ENCODE data around the gene ZNF678. TPM values are rescaled to one million over a fixed set of nuclear protein-coding genes. Genes with fewer than 3 reads are reported as not detected.
A peak's percentile ranks its signal among the peaks of the same experiment; 100 is the strongest.
"Not testable (repeated sequence)": the region's sequence is repeated elsewhere in the genome, so short reads cannot be mapped to it uniquely, and the experiment has no call there.

The ZNF678 gene
- total and polyA plus RNA-seq, 9 donors, result 4.3 to 17.3 (median 8.5) TPM

DNA sequence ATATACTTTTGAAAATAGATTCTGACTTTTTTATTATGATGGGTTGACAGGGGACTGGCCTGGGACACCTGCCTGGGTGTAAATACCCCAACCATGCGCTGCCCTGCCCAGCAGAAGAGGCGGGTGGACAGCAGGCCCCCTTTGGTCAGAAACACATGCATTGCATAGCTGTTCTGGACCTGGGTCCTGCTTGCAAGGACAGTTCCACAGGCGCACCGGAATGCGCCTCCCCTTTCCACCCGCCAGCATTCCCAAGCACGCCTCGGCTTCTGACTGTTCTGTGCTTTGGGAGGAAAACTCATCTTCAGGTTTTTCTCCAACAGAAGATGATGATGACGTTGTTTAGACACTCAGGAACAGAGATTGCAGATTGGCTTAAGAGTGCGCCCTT is 428 bp upstream of the ZNF678 start:
- no peaks in the 10 kb centered on the region for H3K9me3 ChIP-seq (replicated peaks; ENCODE audit: control insufficient read depth, low read depth, low read length)
- H3K4me3 ChIP-seq (ENCODE audit: low read length), result no peak overlapping the region
- no peak for DNase-seq
- peak overlapping the region; percentile 98 for H3K27ac ChIP-seq (ENCODE audit: low read length)
- H3K27me3 ChIP-seq (ENCODE audit: control insufficient read depth, insufficient read depth, low read length), result peaks cover 43% of the 10 kb centered on the region
- H3K36me3 ChIP-seq (ENCODE audit: control insufficient read depth, insufficient read depth, low read length), result no peaks in the 10 kb centered on the region
- H3K4me1 ChIP-seq (ENCODE audit: control insufficient read depth, insufficient read depth, low read length), result peaks cover 5% of the 10 kb centered on the region
- WGBS (ENCODE audit: insufficient coverage), result 95% methylated on average over 6 of the region's 10 CpGs

- Histone ChIP-seq H3K27ac (ENCODE audit: low read length) (no peak overlapping the region), H3K9me3 (replicated peaks; ENCODE audit: control insufficient read depth, low read depth, low read length) (no peaks in the 10 kb centered on the region), H3K36me3 (ENCODE audit: control insufficient read depth, insufficient read depth, low read length) (no peaks in the 10 kb centered on the region), H3K27me3 (ENCODE audit: control insufficient read depth, insufficient read depth, low read length) (peaks cover 1% of the 10 kb centered on the region), H3K4me1 (ENCODE audit: control insufficient read depth, insufficient read depth, low read length) (peaks cover 2% of the 10 kb centered on the region), H3K4me3 (ENCODE audit: low read length) (no peak overlapping the region)
- 100% methylated on average over 2 of the region's 4 CpGs for WGBS (ENCODE audit: insufficient coverage)
- DNase-seq, result no peak
Measured at GRCh38 chr1:227567256-227567655, 3.9 kb downstream of the ZNF678 start.

- peaks cover 2% of the 10 kb centered on the region for H3K4me1 ChIP-seq (ENCODE audit: control insufficient read depth, insufficient read depth, low read length)
- H3K27ac ChIP-seq (ENCODE audit: low read length), result no peak overlapping the region
- 97% methylated on average over 3 of the region's 3 CpGs for WGBS (ENCODE audit: insufficient coverage)
- no peaks in the 10 kb centered on the region for H3K9me3 ChIP-seq (replicated peaks; ENCODE audit: control insufficient read depth, low read depth, low read length)
- H3K4me3 ChIP-seq (ENCODE audit: low read length), result no peak overlapping the region
- H3K27me3 ChIP-seq (ENCODE audit: control insufficient read depth, insufficient read depth, low read length), result no peaks in the 10 kb centered on the region
- H3K36me3 ChIP-seq (ENCODE audit: control insufficient read depth, insufficient read depth, low read length), result no peaks in the 10 kb centered on the region
- no peak for DNase-seq
Measured at GRCh38 chr1:227568593-227568992, 5.2 kb downstream of the ZNF678 start.

DNA sequence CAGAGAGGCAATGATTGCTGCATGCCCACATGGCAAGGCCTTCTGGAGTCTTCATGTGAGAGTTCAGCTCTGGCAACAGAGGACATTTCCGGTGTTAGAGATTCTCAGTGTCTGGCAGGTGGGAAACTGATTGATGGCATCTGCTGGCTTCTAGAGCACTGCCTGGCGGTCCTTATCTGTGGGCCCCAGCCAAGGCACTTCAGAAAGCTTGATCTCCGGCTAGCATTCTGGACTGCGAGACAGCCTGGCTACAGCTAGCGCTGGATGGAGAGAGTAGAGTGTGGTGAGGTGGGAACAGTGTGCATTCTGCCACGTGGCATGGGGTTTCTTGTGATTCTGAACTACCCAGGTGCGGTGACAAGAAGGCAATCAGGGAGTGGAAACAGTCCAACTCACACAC is 9.4 kb downstream of the ZNF678 start:
- Histone ChIP-seq H3K4me1 (ENCODE audit: control insufficient read depth, insufficient read depth, low read length) (no peaks in the 10 kb centered on the region), H3K27me3 (ENCODE audit: control insufficient read depth, insufficient read depth, low read length) (no peaks in the 10 kb centered on the region), H3K27ac (ENCODE audit: low read length) (no peak overlapping the region), H3K36me3 (ENCODE audit: control insufficient read depth, insufficient read depth, low read length) (no peaks in the 10 kb centered on the region), H3K9me3 (replicated peaks; ENCODE audit: control insufficient read depth, low read depth, low read length) (peaks cover 14% of the 10 kb centered on the region), H3K4me3 (ENCODE audit: low read length) (no peak overlapping the region)
- WGBS (ENCODE audit: insufficient coverage), result 88% methylated on average over 4 of the region's 7 CpGs
- no peak for DNase-seq

GRCh38 chr1:227574926-227575325 is 11.6 kb downstream of the ZNF678 start:
- WGBS (ENCODE audit: insufficient coverage), result no CpG with 5 or more reads among the region's 1 CpG
- no peaks in the 10 kb centered on the region for H3K36me3 ChIP-seq (ENCODE audit: control insufficient read depth, insufficient read depth, low read length)
- DNase-seq, result no peak
- no peak overlapping the region for H3K4me3 ChIP-seq (ENCODE audit: low read length)
- no peaks in the 10 kb centered on the region for H3K4me1 ChIP-seq (ENCODE audit: control insufficient read depth, insufficient read depth, low read length)
- no peak overlapping the region for H3K27ac ChIP-seq (ENCODE audit: low read length)
- H3K9me3 ChIP-seq (replicated peaks; ENCODE audit: control insufficient read depth, low read depth, low read length), result peaks cover 22% of the 10 kb centered on the region
- no peaks in the 10 kb centered on the region for H3K27me3 ChIP-seq (ENCODE audit: control insufficient read depth, insufficient read depth, low read length)

DNA sequence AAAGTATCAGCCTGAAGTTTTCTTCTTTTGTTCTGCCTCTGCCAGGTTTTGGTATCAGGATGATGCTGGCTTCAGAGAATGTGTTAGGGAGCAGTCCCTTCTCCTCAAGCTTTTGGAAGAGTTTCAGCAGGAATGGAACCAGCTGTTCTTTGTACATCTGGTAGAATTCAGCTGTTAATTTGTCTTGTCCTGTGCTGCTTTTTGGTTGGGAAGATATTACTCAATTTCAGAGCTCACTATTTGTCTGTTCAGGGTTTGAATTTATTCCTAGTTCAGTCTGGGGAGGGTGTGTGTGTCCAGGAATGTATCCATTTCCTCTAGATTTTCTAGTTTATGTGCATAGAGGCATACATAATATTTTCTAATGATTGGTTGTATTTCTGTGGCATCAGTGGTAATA is 12.8 kb downstream of the ZNF678 start:
- no peaks in the 10 kb centered on the region for H3K36me3 ChIP-seq (ENCODE audit: control insufficient read depth, insufficient read depth, low read length)
- peaks cover 22% of the 10 kb centered on the region for H3K9me3 ChIP-seq (replicated peaks; ENCODE audit: control insufficient read depth, low read depth, low read length)
- H3K27me3 ChIP-seq (ENCODE audit: control insufficient read depth, insufficient read depth, low read length), result no peaks in the 10 kb centered on the region
- no peak overlapping the region for H3K4me3 ChIP-seq (ENCODE audit: low read length)
- no peaks in the 10 kb centered on the region for H3K4me1 ChIP-seq (ENCODE audit: control insufficient read depth, insufficient read depth, low read length)
- peak; percentile 63 for DNase-seq
- no peak overlapping the region for H3K27ac ChIP-seq (ENCODE audit: low read length)

- Histone ChIP-seq H3K4me3 (ENCODE audit: low read length) (no peak overlapping the region), H3K27ac (ENCODE audit: low read length) (no peak overlapping the region), H3K9me3 (replicated peaks; ENCODE audit: control insufficient read depth, low read depth, low read length) (peaks cover 22% of the 10 kb centered on the region), H3K4me1 (ENCODE audit: control insufficient read depth, insufficient read depth, low read length) (no peaks in the 10 kb centered on the region), H3K36me3 (ENCODE audit: control insufficient read depth, insufficient read depth, low read length) (no peaks in the 10 kb centered on the region), H3K27me3 (ENCODE audit: control insufficient read depth, insufficient read depth, low read length) (no peaks in the 10 kb centered on the region)
- DNase-seq, result no peak
Measured at GRCh38 chr1:227577500-227577899, 14.1 kb downstream of the ZNF678 start.

DNA sequence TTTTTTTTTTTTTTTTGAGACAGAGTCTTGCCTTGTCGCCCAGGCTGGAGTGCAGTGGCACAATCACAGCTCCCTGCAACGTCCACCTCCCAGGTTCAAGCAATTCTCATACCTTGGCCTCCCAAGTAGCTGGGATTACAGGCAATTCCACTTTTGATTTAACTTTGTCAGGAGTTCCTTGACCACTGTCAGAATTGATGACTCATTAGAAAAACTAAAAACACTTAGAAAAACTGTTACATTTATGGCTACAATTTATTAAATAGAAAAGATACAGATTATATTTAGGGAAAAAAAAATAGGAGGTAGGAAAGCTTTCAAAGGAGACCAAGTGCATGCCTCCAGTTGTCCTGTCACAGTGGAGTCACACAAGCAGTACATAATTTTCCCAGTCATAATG is 20.0 kb downstream of the ZNF678 start:
- Histone ChIP-seq H3K4me3 (ENCODE audit: low read length) (no peak overlapping the region), H3K27me3 (ENCODE audit: control insufficient read depth, insufficient read depth, low read length) (no peaks in the 10 kb centered on the region), H3K27ac (ENCODE audit: low read length) (no peak overlapping the region), H3K4me1 (ENCODE audit: control insufficient read depth, insufficient read depth, low read length) (no peaks in the 10 kb centered on the region), H3K9me3 (replicated peaks; ENCODE audit: control insufficient read depth, low read depth, low read length) (peaks cover 20% of the 10 kb centered on the region), H3K36me3 (ENCODE audit: control insufficient read depth, insufficient read depth, low read length) (peaks cover 5% of the 10 kb centered on the region)
- DNase-seq, result no peak
- WGBS (ENCODE audit: insufficient coverage), result 100% methylated on average over 1 of the region's 2 CpGs

DNA sequence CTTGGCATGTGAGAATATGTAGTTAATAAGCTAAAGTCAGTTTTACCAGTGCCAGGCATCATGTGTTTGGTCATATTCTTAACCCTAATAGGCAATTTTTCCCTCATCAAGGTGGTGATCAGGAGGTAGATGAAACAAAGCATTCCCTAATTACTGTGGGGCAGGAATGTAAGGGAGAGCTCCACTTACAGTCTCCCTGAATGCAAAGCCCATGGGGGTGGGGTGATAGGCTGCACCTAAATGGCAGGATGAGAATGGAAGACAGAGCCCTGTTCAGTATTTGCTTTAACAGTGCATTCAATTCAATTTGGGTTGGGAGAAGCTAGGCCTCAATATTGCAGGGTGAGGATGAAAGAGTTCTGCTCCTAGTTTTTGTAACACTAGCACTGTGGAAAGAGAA is 23.4 kb downstream of the ZNF678 start:
- no peak for DNase-seq
- Histone ChIP-seq H3K36me3 (ENCODE audit: control insufficient read depth, insufficient read depth, low read length) (peaks cover 5% of the 10 kb centered on the region), H3K4me3 (ENCODE audit: low read length) (no peak overlapping the region), H3K4me1 (ENCODE audit: control insufficient read depth, insufficient read depth, low read length) (no peaks in the 10 kb centered on the region), H3K9me3 (replicated peaks; ENCODE audit: control insufficient read depth, low read depth, low read length) (peaks cover 30% of the 10 kb centered on the region), H3K27me3 (ENCODE audit: control insufficient read depth, insufficient read depth, low read length) (no peaks in the 10 kb centered on the region), H3K27ac (ENCODE audit: low read length) (no peak overlapping the region)

DNA sequence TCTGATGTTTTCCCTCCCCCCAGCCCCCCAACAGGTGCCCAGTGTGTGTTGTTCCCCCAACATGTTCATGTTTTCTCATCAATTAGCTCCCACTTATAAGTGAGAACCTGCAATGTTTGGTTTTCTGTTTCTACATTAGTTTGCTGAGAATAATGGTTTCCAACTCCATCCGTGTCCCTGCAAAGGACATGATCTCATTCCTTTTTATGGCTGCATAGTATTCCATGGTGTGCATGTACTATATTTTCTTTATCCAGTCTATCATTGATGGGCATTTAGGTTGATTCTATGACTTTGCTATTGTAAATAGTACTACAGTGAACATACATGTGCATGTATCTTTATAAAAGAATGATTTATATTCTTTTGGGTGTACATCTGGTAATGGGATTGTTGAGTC is 24.6 kb downstream of the ZNF678 start:
- WGBS (ENCODE audit: insufficient coverage), result no CpG with 5 or more reads among the region's 1 CpG
- H3K4me3 ChIP-seq (ENCODE audit: low read length), result no peak overlapping the region
- H3K27me3 ChIP-seq (ENCODE audit: control insufficient read depth, insufficient read depth, low read length), result no peaks in the 10 kb centered on the region
- no peak overlapping the region for H3K27ac ChIP-seq (ENCODE audit: low read length)
- no peak for DNase-seq
- H3K4me1 ChIP-seq (ENCODE audit: control insufficient read depth, insufficient read depth, low read length), result no peaks in the 10 kb centered on the region
- H3K9me3 ChIP-seq (replicated peaks; ENCODE audit: control insufficient read depth, low read depth, low read length), result peaks cover 35% of the 10 kb centered on the region
- peaks cover 8% of the 10 kb centered on the region for H3K36me3 ChIP-seq (ENCODE audit: control insufficient read depth, insufficient read depth, low read length)

GRCh38 chr1:227588769-227589168 is 25.4 kb downstream of the ZNF678 start:
- H3K4me1 ChIP-seq (ENCODE audit: control insufficient read depth, insufficient read depth, low read length); DNase-seq; H3K27ac ChIP-seq (ENCODE audit: low read length); H3K27me3 ChIP-seq (ENCODE audit: control insufficient read depth, insufficient read depth, low read length); H3K4me3 ChIP-seq (ENCODE audit: low read length); H3K36me3 ChIP-seq (ENCODE audit: control insufficient read depth, insufficient read depth, low read length): not testable (repeated sequence)
- no CpG with 5 or more reads among the region's 1 CpG for WGBS (ENCODE audit: insufficient coverage)
- peaks cover 37% of the 10 kb centered on the region for H3K9me3 ChIP-seq (replicated peaks; ENCODE audit: control insufficient read depth, low read depth, low read length)
